HepG2 (cell line): ENCODE results near the gene DAO. TPM values are rescaled to one million over a fixed set of nuclear protein-coding genes. Genes with fewer than 3 reads are reported as not detected.
A peak's percentile ranks its signal among the peaks of the same experiment; 100 is the strongest.

Experiments used
- ATAC-seq: fragments of 200-7000 bp; cut with Tn5 transposase; 3 replicates; pipeline ENCODE4 v1.9.1; 2020; ENCODE audit warnings: mild to moderate bottlenecking, moderate library complexity
- BruUV-seq: library from RNA; stranded (reverse); fragments of 400-500 nt; replicated peaks from 2 replicates; lab custom pipeline; 2021; lab: Mats Ljungman, UMichigan
- CTCF ChIA-PET: fragments of 300-600 bp; formaldehyde crosslinking; extraction: SDS; loops from one replicate; lab custom pipeline; 2021; ENCODE audit warnings: low total read pairs, inconsistent platforms, low intra/inter-chr PET ratio; lab: Yijun Ruan, JAX
- POLR2A ChIA-PET: fragments of 350-600 bp; sonication (Branson Sonifier 250); formaldehyde crosslinking; loops from one replicate; lab custom pipeline; 2020; ENCODE audit warnings: antibody characterized with exemption, inconsistent platforms; lab: Yijun Ruan, JAX
- DNase-seq: peaks from one replicate; pipeline ENCODE4 v3.0.0-alpha.2; 2015; ENCODE audit warnings: low spot score
- FAIRE-seq: peaks from 3 replicates; lab custom pipeline; 2011; peaks lifted over from hg19 to GRCh38; lab: Jason Lieb, UNC
- H2AFZ ChIP-seq: one replicate; pipeline ENCODE4 v1.6.1; 2011; ENCODE audit warnings: low read length, inconsistent platforms
- H3K27ac ChIP-seq: fragments of 300-600 bp; 3 replicates; pipeline ENCODE4 v1.8.0; 2011; ENCODE audit warnings: mixed run types, mild to moderate bottlenecking, mixed read lengths, low read length, inconsistent platforms; ENCODE audit not compliant: insufficient read depth; ENCODE audit errors: extremely low read length
- H3K27me3 ChIP-seq, 2 experiments: fragments of 200-600 bp in 1 of 2; 2 replicates in 1 of 2; 3 replicates in 1 of 2; pipeline versions ENCODE4 v1.6.0 to v1.8.0; 2011; ENCODE audit warnings: low read length in 2 of 2, mild to moderate bottlenecking in 2 of 2, moderate library complexity in 2 of 2, inconsistent platforms in 1 of 2; ENCODE audit not compliant: insufficient read depth in 2 of 2, control insufficient read depth in 1 of 2
- H3K36me3 ChIP-seq, 2 experiments: fragments of 200-600 bp in 1 of 2; replicated peaks in 1 of 2; 2 replicates in 1 of 2; 3 replicates in 1 of 2; pipeline versions ENCODE4 v1.5.1 to v1.8.0; 2011; ENCODE audit warnings: low read length in 2 of 2, inconsistent platforms in 1 of 2; ENCODE audit not compliant: insufficient read depth in 2 of 2, control insufficient read depth in 1 of 2
- H3K4me1 ChIP-seq: 2 replicates; pipeline ENCODE4 v1.5.1; 2012; ENCODE audit warnings: low read length, inconsistent platforms; ENCODE audit not compliant: insufficient read depth
- H3K4me2 ChIP-seq: 2 replicates; pipeline ENCODE4 v1.6.0; 2011; ENCODE audit warnings: low read depth, low read length, inconsistent platforms
- H3K4me3 ChIP-seq, 3 experiments: fragments of 200-600 bp in 1 of 3; sonication (generic), shearing (Covaris generic) in 1 of 3; replicated peaks in 1 of 3; 2 replicates each; pipeline ENCODE4 v1.5.1; 2011 to 2016; ENCODE audit warnings: low read length in 3 of 3, inconsistent platforms in 2 of 3, low read depth in 2 of 3, mild to moderate bottlenecking in 2 of 3, control low read depth in 1 of 3, mixed read lengths in 1 of 3; ENCODE audit not compliant: insufficient read depth in 1 of 3
- H3K79me2 ChIP-seq: one replicate; pipeline ENCODE4 v1.6.1; 2011; ENCODE audit warnings: low read length, inconsistent platforms; ENCODE audit not compliant: insufficient read depth
- H3K9ac ChIP-seq: 2 replicates; pipeline ENCODE4 v1.6.0; 2011; ENCODE audit warnings: mild to moderate bottlenecking, low read depth, low read length, inconsistent platforms; ENCODE audit not compliant: insufficient read depth
- H3K9me3 ChIP-seq: 2 replicates; pipeline ENCODE4 v1.5.1; 2012; ENCODE audit warnings: mild to moderate bottlenecking, low read length
- H4K20me1 ChIP-seq: 2 replicates; pipeline ENCODE4 v1.6.0; 2011; ENCODE audit warnings: inconsistent platforms, mild to moderate bottlenecking, low read length, moderate library complexity; ENCODE audit not compliant: insufficient read depth
- MAFF ChIP-seq: IDR thresholded peaks from 2 replicates; pipeline ENCODE4 v1.6.1; 2011; ENCODE audit warnings: low read depth, low read length, improper control_type of control experiment
- MAFK ChIP-seq, 2 experiments: IDR thresholded peaks in 1 of 2; conservative IDR thresholded peaks in 1 of 2; 2 replicates each; pipeline ENCODE4 v1.6.1; 2011; ENCODE audit warnings: improper control_type of control experiment in 2 of 2, low read length in 2 of 2
- RXRA ChIP-seq: sonication (generic); formaldehyde crosslinking; IDR thresholded peaks from 2 replicates; pipeline ENCODE4 v1.5.1; 2020; ENCODE audit warnings: missing genetic modification reagents
- WGBS: methylation state at CpG from one replicate; pipeline ENCODE4 v1.1.6; 2017; ENCODE audit warnings: low lambda C conversion rate; 5-methylcytosine and 5-hydroxymethylcytosine counted together
- in situ Hi-C: cut with HindIII; loops from 2 replicates; pipeline ENCODE4 v1.10.0; 2017; ENCODE audit warnings: low pct_unique_long_range_greater_than_20kb; ENCODE audit not compliant: extremely low pct_ligation_motif_present
- intact Hi-C: fragments of 100-400 bp; cut with micrococcal nuclease; formaldehyde crosslinking; loops from one replicate; pipeline ENCODE4 v1.10.0; 2022; ENCODE audit not compliant: unreplicated experiment
- polyA plus RNA-seq, 8 experiments: library from polyadenylated mRNA; depleted of rRNA in 3 of 8; stranded (reverse) in 7 of 8; unstranded in 1 of 8; fragments of >200 nt; fragmentation: Illumina TruSeq in 4 of 8; extraction: Trizol in 4 of 8; gene quantifications; 2 replicates each; pipeline versions ENCODE4 v1.2.1 to v1.2.3, GENCODE V29; 2011 to 2016; ENCODE audit warnings: low read depth in 4 of 8, missing spikeins in 1 of 8, mixed read lengths in 1 of 8; ENCODE audit not compliant: insufficient read depth in 1 of 8
- total RNA-seq, 5 experiments: library from RNA; depleted of rRNA; stranded (reverse); fragments of >200 nt; fragmentation: Illumina TruSeq; extraction: Trizol; gene quantifications; 2 replicates each; pipeline ENCODE4 v1.2.3, GENCODE V29; 2016; ENCODE audit warnings: low read depth in 1 of 5
- TF ChIP-seq, protein P1 (sequence below), 2 experiments: sonication (generic) in 1 of 2; formaldehyde crosslinking in 1 of 2; IDR thresholded peaks; 2 replicates each; pipeline versions ENCODE4 v1.6.1 to v1.9.0; 2014 to 2022; ENCODE audit warnings: antibody characterized with exemption in 1 of 2, borderline replicate concordance in 1 of 2, inconsistent platforms in 1 of 2, low read depth in 1 of 2, missing genetic modification reagents in 1 of 2

Gene DAO
- total and polyA plus RNA-seq, 2 of the 13 experiments (the other 11 are each of a cell fraction or from before 2014, with no cell fraction given), result 0.34 to 0.82 TPM

DNA sequence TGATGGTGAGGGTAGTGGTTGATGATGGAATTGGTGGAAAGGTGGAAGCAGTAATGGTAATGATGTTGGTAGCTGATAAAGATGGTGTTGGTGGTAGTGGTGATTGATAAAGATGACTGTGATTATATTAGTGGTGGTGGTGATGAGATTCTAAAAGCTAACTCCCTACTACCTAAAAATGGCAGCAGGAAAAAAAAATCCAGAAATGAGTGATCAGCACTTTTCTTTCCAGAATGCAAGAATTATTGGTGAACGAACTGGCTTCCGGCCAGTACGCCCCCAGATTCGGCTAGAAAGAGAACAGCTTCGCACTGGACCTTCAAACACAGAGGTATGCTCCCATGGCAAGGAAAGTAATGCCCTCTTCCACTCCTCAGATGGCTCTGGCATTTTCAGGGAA lies 19.3 kb downstream of the DAO start:
- no peak overlapping the region for H3K27ac ChIP-seq
- intact Hi-C loops (no loop called here), in situ Hi-C loops (no loop called here)
- TF ChIP-seq RXRA (CRISPR knock-in tag) (no peak), MAFK (conservative IDR thresholded peaks at IDR 0.05 in 1 of 2, IDR thresholded peaks at IDR 0.05 in 1 of 2; ENCODE audit: low read length in 2 of 2) (peak in 1 of 2 experiments; percentile 63; a peak in 2 of 4 replicates), MAFF (0 out of 2 replicates have a peak, but pooled peaks have one; percentile 8)
- TF ChIP-seq, protein P1, sequence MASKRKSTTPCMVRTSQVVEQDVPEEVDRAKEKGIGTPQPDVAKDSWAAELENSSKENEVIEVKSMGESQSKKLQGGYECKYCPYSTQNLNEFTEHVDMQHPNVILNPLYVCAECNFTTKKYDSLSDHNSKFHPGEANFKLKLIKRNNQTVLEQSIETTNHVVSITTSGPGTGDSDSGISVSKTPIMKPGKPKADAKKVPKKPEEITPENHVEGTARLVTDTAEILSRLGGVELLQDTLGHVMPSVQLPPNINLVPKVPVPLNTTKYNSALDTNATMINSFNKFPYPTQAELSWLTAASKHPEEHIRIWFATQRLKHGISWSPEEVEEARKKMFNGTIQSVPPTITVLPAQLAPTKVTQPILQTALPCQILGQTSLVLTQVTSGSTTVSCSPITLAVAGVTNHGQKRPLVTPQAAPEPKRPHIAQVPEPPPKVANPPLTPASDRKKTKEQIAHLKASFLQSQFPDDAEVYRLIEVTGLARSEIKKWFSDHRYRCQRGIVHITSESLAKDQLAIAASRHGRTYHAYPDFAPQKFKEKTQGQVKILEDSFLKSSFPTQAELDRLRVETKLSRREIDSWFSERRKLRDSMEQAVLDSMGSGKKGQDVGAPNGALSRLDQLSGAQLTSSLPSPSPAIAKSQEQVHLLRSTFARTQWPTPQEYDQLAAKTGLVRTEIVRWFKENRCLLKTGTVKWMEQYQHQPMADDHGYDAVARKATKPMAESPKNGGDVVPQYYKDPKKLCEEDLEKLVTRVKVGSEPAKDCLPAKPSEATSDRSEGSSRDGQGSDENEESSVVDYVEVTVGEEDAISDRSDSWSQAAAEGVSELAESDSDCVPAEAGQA (IDR thresholded peaks at IDR 0.05; ENCODE audit: low read depth), result no peak
- TF ChIP-seq, protein P1 (CRISPR knock-in tag; IDR thresholded peaks at IDR 0.05; ENCODE audit: borderline replicate concordance), result no peak
- no peaks in the 10 kb centered on the region for H3K4me1 ChIP-seq
- CTCF ChIA-PET, result no interaction called here
- WGBS, result 74% methylated on average over 5 of the region's 5 CpGs
- no peaks in the 10 kb centered on the region for H3K36me3 ChIP-seq
- no peaks in the 10 kb centered on the region for H3K9me3 ChIP-seq
- DNase-seq (no peak), ATAC-seq (no peak), FAIRE-seq (no peak)
- H3K4me2 ChIP-seq, result no peak overlapping the region
- no peak overlapping the region for H3K9ac ChIP-seq
- POLR2A ChIA-PET, result no interaction called here
- no peaks in the 10 kb centered on the region for H3K27me3 ChIP-seq
- no peaks in the 10 kb centered on the region for H4K20me1 ChIP-seq
- no peak overlapping the region for H3K4me3 ChIP-seq
- no peak overlapping the region for H2AFZ ChIP-seq
- no TSS peak for BruUV-seq
- H3K79me2 ChIP-seq, result no peaks in the 10 kb centered on the region
